HEK293 (cell line): ENCODE data around the gene RASA4B.
A peak's percentile ranks its signal among the peaks of the same experiment; 100 is the strongest.
"Not testable (repeated sequence)": the region's sequence is repeated elsewhere in the genome, so short reads cannot be mapped to it uniquely, and the experiment has no call there.

Experiments used
- CTCF ChIA-PET: fragments of 350-600 bp; formaldehyde crosslinking; extraction: SDS; loops from one replicate; lab custom pipeline; 2021; ENCODE audit warnings: antibody characterized with exemption; lab: Yijun Ruan, JAX
- POLR2A ChIA-PET: fragments of 300-600 bp; formaldehyde crosslinking; extraction: SDS; loops from one replicate; lab custom pipeline; 2020; ENCODE audit warnings: antibody characterized with exemption, inconsistent platforms; lab: Yijun Ruan, JAX
- H3K27ac ChIP-seq: fragments of 200-500 bp; sonication (Bioruptor generic); 2 replicates; pipeline ENCODE4 v1.5.1; 2014; ENCODE audit warnings: low read depth, low read length, control low read depth, inconsistent platforms; ENCODE audit errors: extremely low read depth
- H3K36me3 ChIP-seq, 2 experiments: fragments of 200-500 bp in 1 of 2; sonication (Bioruptor generic) in 1 of 2; 1 replicate in 1 of 2; 2 replicates in 1 of 2; pipeline ENCODE4 v1.5.1; 2014 to 2017; ENCODE audit warnings: inconsistent platforms in 2 of 2, low read length in 2 of 2; ENCODE audit not compliant: control insufficient read depth in 2 of 2, insufficient read depth in 1 of 2
- H3K4me1 ChIP-seq: fragments of 200-500 bp; sonication (Bioruptor generic); 2 replicates; pipeline ENCODE4 v1.5.1; 2014; ENCODE audit warnings: mild to moderate bottlenecking, low read length, inconsistent platforms; ENCODE audit not compliant: control insufficient read depth, insufficient read depth
- H3K4me3 ChIP-seq: 2 replicates; pipeline ENCODE4 v1.5.1; 2011; ENCODE audit warnings: low read depth, mild to moderate bottlenecking, control low read depth, low read length, moderate library complexity
- H3K9me3 ChIP-seq: fragments of 200-500 bp; sonication (Bioruptor generic); 2 replicates; pipeline ENCODE4 v1.5.1; 2014; ENCODE audit warnings: low read depth, low read length, inconsistent platforms; ENCODE audit not compliant: control insufficient read depth, insufficient read depth
- GLIS2 ChIP-seq: fragments of 450-650 bp; formaldehyde crosslinking; IDR thresholded peaks from 2 replicates; pipeline ENCODE4 v1.5.1; 2016; ENCODE audit warnings: missing biosample characterization, missing genetic modification characterization
- IKZF3 ChIP-seq: fragments of 450-650 bp; IDR thresholded peaks from 2 replicates; pipeline ENCODE4 v1.5.0; 2018; ENCODE audit warnings: missing biosample characterization, mild to moderate bottlenecking, missing genetic modification characterization, moderate library complexity
- KLF1 ChIP-seq: fragments of 450-650 bp; formaldehyde crosslinking; IDR thresholded peaks from 2 replicates; pipeline ENCODE4 v1.5.1; 2016; ENCODE audit warnings: missing biosample characterization, missing genetic modification characterization
- MYNN ChIP-seq: fragments of 450-650 bp; formaldehyde crosslinking; IDR thresholded peaks from 2 replicates; pipeline ENCODE4 v1.5.1; 2016; ENCODE audit warnings: missing biosample characterization, missing genetic modification characterization, borderline replicate concordance
- ZBTB8A ChIP-seq: fragments of 450-650 bp; formaldehyde crosslinking; IDR thresholded peaks from 2 replicates; pipeline ENCODE4 v1.5.1; 2016; ENCODE audit warnings: missing biosample characterization, missing genetic modification characterization
- ZIC2 ChIP-seq: fragments of 450-650 bp; formaldehyde crosslinking; IDR thresholded peaks from 2 replicates; pipeline ENCODE4 v1.5.1; 2016; ENCODE audit warnings: missing biosample characterization, missing genetic modification characterization
- ZNF211 ChIP-seq: fragments of 450-650 bp; formaldehyde crosslinking; IDR thresholded peaks from 2 replicates; pipeline ENCODE4 v1.5.1; 2016; ENCODE audit warnings: low read depth, missing biosample characterization, missing genetic modification characterization
- ZNF423 ChIP-seq: fragments of 450-650 bp; formaldehyde crosslinking; IDR thresholded peaks from 2 replicates; pipeline ENCODE4 v1.5.1; 2016; ENCODE audit warnings: missing biosample characterization, missing genetic modification characterization
- ZNF777 ChIP-seq: fragments of 450-650 bp; formaldehyde crosslinking; IDR thresholded peaks from 2 replicates; pipeline ENCODE4 v1.5.1; 2017; ENCODE audit warnings: missing biosample characterization, missing genetic modification characterization, borderline replicate concordance
- TF ChIP-seq, protein P1 (sequence below): fragments of 450-650 bp; formaldehyde crosslinking; conservative IDR thresholded peaks from 2 replicates; pipeline ENCODE4 v1.5.1; 2016; ENCODE audit warnings: low read depth, missing biosample characterization, missing genetic modification characterization
- TF ChIP-seq, protein P2 (sequence below): fragments of 450-650 bp; formaldehyde crosslinking; optimal IDR thresholded peaks from 2 replicates; pipeline ENCODE3; 2016; ENCODE audit warnings: missing biosample characterization, mild to moderate bottlenecking, missing genetic modification characterization
- TF ChIP-seq, protein P3 (sequence below): fragments of 450-650 bp; formaldehyde crosslinking; IDR thresholded peaks from 2 replicates; pipeline ENCODE4 v1.5.1; 2016; ENCODE audit warnings: missing biosample characterization, missing genetic modification characterization

The RASA4B gene

DNA sequence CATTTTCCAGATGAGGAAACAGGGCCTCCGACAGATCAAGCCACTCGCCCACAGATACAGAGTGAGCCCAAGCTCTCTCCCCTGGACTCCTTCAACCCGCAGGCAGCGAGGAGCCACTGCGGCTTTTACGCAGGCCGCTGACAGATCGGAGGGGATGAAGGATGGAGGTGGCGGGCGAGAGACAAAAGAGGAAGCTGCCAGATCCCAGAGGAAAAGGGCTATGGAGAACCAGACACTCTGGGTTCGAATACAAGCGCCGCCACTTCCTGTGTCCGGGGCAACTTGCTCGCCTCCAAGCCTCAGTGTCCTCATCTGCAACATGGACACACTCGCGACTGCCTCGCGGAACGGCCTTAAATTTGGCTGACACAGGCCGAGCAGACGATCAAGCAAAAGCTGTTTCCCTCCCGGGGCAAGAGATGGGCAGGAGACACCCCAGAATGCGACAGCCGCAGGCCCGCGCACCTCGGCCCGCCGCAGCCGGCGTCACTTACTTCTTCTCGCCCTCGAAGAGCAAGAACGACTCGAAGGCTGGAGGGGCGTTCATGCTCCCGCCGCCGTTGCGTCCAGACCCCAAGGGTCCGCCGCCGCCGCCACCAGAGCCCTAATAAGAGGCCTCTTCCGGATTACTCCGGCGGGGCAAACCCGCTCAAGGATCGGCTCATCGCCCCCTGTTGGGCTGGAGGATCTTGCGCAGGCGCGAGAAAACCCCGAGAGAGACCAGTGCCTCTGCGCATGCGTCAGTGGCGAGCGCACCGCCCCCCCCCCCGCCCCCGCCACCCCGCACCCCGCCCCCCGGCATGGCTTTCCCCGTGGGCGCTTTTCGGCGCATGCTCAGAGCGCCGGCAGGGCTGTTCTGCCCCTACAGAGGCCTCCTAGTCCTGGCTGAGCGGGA, 39.0 kb downstream of the RASA4B start, which contains the start of gene POLR2J:
POLR2J (minus strand) TSS at position 609 of the 895 bp plus-strand sequence; CDS start at position 547, 62 bp downstream.
- TF ChIP-seq, protein P1, sequence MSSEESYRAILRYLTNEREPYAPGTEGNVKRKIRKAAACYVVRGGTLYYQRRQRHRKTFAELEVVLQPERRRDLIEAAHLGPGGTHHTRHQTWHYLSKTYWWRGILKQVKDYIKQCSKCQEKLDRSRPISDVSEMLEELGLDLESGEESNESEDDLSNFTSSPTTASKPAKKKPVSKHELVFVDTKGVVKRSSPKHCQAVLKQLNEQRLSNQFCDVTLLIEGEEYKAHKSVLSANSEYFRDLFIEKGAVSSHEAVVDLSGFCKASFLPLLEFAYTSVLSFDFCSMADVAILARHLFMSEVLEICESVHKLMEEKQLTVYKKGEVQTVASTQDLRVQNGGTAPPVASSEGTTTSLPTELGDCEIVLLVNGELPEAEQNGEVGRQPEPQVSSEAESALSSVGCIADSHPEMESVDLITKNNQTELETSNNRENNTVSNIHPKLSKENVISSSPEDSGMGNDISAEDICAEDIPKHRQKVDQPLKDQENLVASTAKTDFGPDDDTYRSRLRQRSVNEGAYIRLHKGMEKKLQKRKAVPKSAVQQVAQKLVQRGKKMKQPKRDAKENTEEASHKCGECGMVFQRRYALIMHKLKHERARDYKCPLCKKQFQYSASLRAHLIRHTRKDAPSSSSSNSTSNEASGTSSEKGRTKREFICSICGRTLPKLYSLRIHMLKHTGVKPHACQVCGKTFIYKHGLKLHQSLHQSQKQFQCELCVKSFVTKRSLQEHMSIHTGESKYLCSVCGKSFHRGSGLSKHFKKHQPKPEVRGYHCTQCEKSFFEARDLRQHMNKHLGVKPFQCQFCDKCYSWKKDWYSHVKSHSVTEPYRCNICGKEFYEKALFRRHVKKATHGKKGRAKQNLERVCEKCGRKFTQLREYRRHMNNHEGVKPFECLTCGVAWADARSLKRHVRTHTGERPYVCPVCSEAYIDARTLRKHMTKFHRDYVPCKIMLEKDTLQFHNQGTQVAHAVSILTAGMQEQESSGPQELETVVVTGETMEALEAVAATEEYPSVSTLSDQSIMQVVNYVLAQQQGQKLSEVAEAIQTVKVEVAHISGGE (tag by site-specific recombination) = peak; percentile 68
- TF ChIP-seq, protein P2, sequence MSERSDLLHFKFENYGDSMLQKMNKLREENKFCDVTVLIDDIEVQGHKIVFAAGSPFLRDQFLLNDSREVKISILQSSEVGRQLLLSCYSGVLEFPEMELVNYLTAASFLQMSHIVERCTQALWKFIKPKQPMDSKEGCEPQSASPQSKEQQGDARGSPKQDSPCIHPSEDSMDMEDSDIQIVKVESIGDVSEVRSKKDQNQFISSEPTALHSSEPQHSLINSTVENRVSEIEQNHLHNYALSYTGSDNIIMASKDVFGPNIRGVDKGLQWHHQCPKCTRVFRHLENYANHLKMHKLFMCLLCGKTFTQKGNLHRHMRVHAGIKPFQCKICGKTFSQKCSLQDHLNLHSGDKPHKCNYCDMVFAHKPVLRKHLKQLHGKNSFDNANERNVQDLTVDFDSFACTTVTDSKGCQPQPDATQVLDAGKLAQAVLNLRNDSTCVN = peak; percentile 33
- TF ChIP-seq, all 188 proteins: peak for 2; not testable (repeated sequence) for 186
- H3K27ac ChIP-seq, H3K36me3 ChIP-seq, POLR2A ChIA-PET, H3K9me3 ChIP-seq, H3K4me1 ChIP-seq: not testable (repeated sequence)
- H3K4me3 ChIP-seq = peak within 1 kb of the TSS; percentile 39
- CTCF ChIA-PET = interaction anchor here (0.7 kb wide), 1 partner anchor 66 kb away, joined by 4 read pairs; no protein-coding TSS in a partner anchor

DNA sequence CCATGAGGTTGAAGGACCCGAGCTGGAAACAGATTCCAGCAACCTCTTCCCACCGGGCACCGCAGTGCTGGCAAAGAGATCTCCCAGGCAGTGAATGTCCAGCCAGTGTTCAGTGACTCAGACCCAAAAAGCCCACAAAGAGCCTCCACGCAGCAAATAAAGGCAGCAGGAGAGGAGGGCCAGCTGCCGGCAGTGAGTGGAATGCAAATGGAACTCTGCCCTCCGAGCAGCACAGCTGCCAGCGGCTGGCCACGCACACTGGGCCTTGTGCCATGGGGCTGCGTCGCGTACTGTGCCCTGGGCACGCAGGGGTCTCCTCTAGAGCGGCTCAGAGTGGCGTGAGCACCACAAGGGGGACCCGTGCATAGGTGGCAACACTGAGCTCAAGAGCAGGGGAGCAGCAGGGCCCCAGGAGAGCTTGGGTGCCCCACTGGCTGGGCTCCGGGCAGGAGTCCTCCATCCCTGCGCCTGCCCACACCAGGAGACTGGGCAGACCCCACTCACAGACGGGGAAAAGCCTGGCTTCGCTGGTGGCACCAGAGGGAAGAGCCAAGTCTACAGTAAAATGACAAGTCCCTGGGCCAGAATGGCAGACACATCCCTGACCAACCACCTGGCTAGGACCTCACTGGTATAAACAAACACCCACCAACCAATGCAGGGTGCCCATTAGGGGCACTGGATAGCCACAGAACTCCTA, 42.7 kb downstream of the RASA4B start:
- H3K9me3 ChIP-seq, H3K4me3 ChIP-seq, H3K27ac ChIP-seq, H3K4me1 ChIP-seq, POLR2A ChIA-PET, CTCF ChIA-PET: not testable (repeated sequence)
- peaks cover 0 to 30% of the 10 kb centered on the region in 2 experiments; a peak in 2 of 3 replicates for H3K36me3 ChIP-seq

- H3K36me3 ChIP-seq = peaks cover 0 to 38% of the 10 kb centered on the region in 2 experiments; a peak in 2 of 3 replicates
- POLR2A ChIA-PET = interaction anchor here (0.8 kb wide), 1 partner anchor 11 kb away, joined by 7 read pairs; no protein-coding TSS in a partner anchor
- H3K4me1 ChIP-seq, H3K27ac ChIP-seq, H3K4me3 ChIP-seq, H3K9me3 ChIP-seq, CTCF ChIA-PET: not testable (repeated sequence)
Observed at GRCh38 chr7:102474116-102474515, 43.5 kb downstream of the RASA4B start.

GRCh38 chr7:102473271-102473991, 44.1 kb downstream of the RASA4B start:
- Histone ChIP-seq H3K9me3 (no peaks in the 10 kb centered on the region), H3K27ac (no peak overlapping the region), H3K36me3 (peaks cover 0 to 41% of the 10 kb centered on the region in 2 experiments; a peak in 2 of 3 replicates), H3K4me3 (no peak overlapping the region), H3K4me1 (no peaks in the 10 kb centered on the region)
- POLR2A ChIA-PET = interaction anchor here (0.8 kb wide), 1 partner anchor 10 kb away, joined by 7 read pairs; no protein-coding TSS in a partner anchor
- CTCF ChIA-PET = no interaction called here
- TF ChIP-seq KLF1 (no peak), ZNF423 (no peak), ZNF777 (tag by site-specific recombination) (no peak), ZBTB8A (tag by site-specific recombination) (no peak), ZNF211 (no peak), MYNN (tag by site-specific recombination) (no peak), GLIS2 (tag by site-specific recombination) (peak; percentile 59), IKZF3 (no peak), ZIC2 (tag by site-specific recombination) (peak; percentile 92)
- TF ChIP-seq, protein P3, sequence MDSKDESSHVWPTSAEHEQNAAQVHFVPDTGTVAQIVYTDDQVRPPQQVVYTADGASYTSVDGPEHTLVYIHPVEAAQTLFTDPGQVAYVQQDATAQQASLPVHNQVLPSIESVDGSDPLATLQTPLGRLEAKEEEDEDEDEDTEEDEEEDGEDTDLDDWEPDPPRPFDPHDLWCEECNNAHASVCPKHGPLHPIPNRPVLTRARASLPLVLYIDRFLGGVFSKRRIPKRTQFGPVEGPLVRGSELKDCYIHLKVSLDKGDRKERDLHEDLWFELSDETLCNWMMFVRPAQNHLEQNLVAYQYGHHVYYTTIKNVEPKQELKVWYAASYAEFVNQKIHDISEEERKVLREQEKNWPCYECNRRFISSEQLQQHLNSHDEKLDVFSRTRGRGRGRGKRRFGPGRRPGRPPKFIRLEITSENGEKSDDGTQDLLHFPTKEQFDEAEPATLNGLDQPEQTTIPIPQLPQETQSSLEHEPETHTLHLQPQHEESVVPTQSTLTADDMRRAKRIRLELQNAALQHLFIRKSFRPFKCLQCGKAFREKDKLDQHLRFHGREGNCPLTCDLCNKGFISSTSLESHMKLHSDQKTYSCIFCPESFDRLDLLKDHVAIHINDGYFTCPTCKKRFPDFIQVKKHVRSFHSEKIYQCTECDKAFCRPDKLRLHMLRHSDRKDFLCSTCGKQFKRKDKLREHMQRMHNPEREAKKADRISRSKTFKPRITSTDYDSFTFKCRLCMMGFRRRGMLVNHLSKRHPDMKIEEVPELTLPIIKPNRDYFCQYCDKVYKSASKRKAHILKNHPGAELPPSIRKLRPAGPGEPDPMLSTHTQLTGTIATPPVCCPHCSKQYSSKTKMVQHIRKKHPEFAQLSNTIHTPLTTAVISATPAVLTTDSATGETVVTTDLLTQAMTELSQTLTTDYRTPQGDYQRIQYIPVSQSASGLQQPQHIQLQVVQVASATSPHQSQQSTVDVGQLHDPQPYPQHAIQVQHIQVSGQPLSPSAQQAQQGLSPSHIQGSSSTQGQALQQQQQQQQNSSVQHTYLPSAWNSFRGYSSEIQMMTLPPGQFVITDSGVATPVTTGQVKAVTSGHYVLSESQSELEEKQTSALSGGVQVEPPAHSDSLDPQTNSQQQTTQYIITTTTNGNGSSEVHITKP = no peak
